GM19351 (cell line): Measurements from ENCODE around the gene FKBP10.
"Not testable (repeated sequence)": the region's sequence is repeated elsewhere in the genome, so short reads cannot be mapped to it uniquely, and the experiment has no call there.

Experiments used
- ATAC-seq: cut with Tn5 transposase; IDR thresholded peaks from one replicate; pipeline ENCODE4 v1.9.1; 2021; ENCODE audit warnings: mild to moderate bottlenecking, moderate library complexity; ENCODE audit not compliant: unreplicated experiment

FKBP10 gene

GRCh38 chr17:41810659-41811548, 1.9 kb upstream of the FKBP10 start:
- no peak for ATAC-seq

GRCh38 chr17:41811549-41812380, 1.0 kb upstream of the FKBP10 start, which contains the start of gene P3H4:
Gene P3H4 (minus strand): TSS chr17:41811949. CDS start chr17:41811915, 34 bp downstream.
- peak; percentile 73 for ATAC-seq

GRCh38 chr17:41813152-41813680, 412 bp downstream of the FKBP10 start:
- no peak for ATAC-seq

- ATAC-seq: no peak
Measured at GRCh38 chr17:41813699-41814124, 908 bp downstream of the FKBP10 start.

GRCh38 chr17:41814195-41814594, 1.4 kb downstream of the FKBP10 start:
- ATAC-seq: no peak

GRCh38 chr17:41816637-41817320, 4.0 kb downstream of the FKBP10 start:
- no peak for ATAC-seq

GRCh38 chr17:41818024-41818423, 5.2 kb downstream of the FKBP10 start:
- no peak for ATAC-seq

- no peak for ATAC-seq
Measured at GRCh38 chr17:41821776-41822175, 9.0 kb downstream of the FKBP10 start.

GRCh38 chr17:41822216-41823140, 9.7 kb downstream of the FKBP10 start:
- ATAC-seq: no peak

GRCh38 chr17:41823141-41823524, 10.3 kb downstream of the FKBP10 start:
- no peak for ATAC-seq

GRCh38 chr17:41823580-41823979, 10.8 kb downstream of the FKBP10 start:
- ATAC-seq: no peak

- ATAC-seq: no peak
Measured at GRCh38 chr17:41824086-41824485, 11.3 kb downstream of the FKBP10 start.

GRCh38 chr17:41825175-41825845, 12.5 kb downstream of the FKBP10 start:
- no peak for ATAC-seq

- not testable (repeated sequence) for ATAC-seq
Measured at GRCh38 chr17:41829961-41830360, 17.2 kb downstream of the FKBP10 start.

GRCh38 chr17:41835214-41835799, 22.5 kb downstream of the FKBP10 start:
- peak; percentile 35 for ATAC-seq

- peak; percentile 56 for ATAC-seq
Measured at GRCh38 chr17:41835800-41836549, 23.2 kb downstream of the FKBP10 start, which contains the start of gene NT5C3B. Gene NT5C3B (minus strand): TSS chr17:41836232. CDS start chr17:41836193, 39 bp downstream.

- ATAC-seq: no peak
Measured at GRCh38 chr17:41836550-41837196, 23.9 kb downstream of the FKBP10 start.
